ENCODE measurements around the gene C2CD5. TPM values are rescaled to one million over a fixed set of nuclear protein-coding genes. Genes with fewer than 3 reads are reported as not detected.

The C2CD5 gene
- total RNA-seq = 10 to 100 TPM; 20.8 to 56.6 (median 36.6) TPM

GRCh38 chr12:22544038-22544979 is at the start of gene C2CD5:
C2CD5 (minus strand) TSS chr12:22544542; CDS start chr12:22544150, 392 bp downstream.
- no peaks in the 10 kb centered on the region for H3K36me3 ChIP-seq
- ATAC-seq (ENCODE audit: low FRiP score in 2 of 2) (peak; percentile 97 to 98), DNase-seq (peak; percentile 97)
- H3K4me3 ChIP-seq = peak within 1 kb of the TSS; percentile 64 to 96 (median 94)
- TF ChIP-seq POLR2A (IDR thresholded peaks at IDR 0.05) (peak in 3 of 4 donors; percentile 78 to 94 (median 92)), POLR2AphosphoS5 (IDR thresholded peaks at IDR 0.05) (peak; percentile 62 to 81), EP300 (IDR thresholded peaks at IDR 0.05) (peak in 1 of 4 donors; percentile 74)
- TF ChIP-seq, protein P1, sequence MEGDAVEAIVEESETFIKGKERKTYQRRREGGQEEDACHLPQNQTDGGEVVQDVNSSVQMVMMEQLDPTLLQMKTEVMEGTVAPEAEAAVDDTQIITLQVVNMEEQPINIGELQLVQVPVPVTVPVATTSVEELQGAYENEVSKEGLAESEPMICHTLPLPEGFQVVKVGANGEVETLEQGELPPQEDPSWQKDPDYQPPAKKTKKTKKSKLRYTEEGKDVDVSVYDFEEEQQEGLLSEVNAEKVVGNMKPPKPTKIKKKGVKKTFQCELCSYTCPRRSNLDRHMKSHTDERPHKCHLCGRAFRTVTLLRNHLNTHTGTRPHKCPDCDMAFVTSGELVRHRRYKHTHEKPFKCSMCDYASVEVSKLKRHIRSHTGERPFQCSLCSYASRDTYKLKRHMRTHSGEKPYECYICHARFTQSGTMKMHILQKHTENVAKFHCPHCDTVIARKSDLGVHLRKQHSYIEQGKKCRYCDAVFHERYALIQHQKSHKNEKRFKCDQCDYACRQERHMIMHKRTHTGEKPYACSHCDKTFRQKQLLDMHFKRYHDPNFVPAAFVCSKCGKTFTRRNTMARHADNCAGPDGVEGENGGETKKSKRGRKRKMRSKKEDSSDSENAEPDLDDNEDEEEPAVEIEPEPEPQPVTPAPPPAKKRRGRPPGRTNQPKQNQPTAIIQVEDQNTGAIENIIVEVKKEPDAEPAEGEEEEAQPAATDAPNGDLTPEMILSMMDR (IDR thresholded peaks at IDR 0.05) = peak; percentile 12 to 52 (median 35)
- H3K27me3 ChIP-seq = no peaks in the 10 kb centered on the region
- no peaks in the 10 kb centered on the region for H3K9me3 ChIP-seq
- H3K27ac ChIP-seq = peak within 1 kb of the TSS; percentile 95 to 98 (median 96)
- WGBS, 2 donors = 1 to 3% methylated on average over 24 to 65 of the region's 80 CpGs
- H3K4me1 ChIP-seq = peaks cover 28 to 35% (median 33%) of the 10 kb centered on the region in 4 donors

GRCh38 chr12:22593864-22594263 is 49.5 kb upstream of the C2CD5 start:
- TF ChIP-seq, protein P1 (IDR thresholded peaks at IDR 0.05) = no peak
- TF ChIP-seq POLR2A (IDR thresholded peaks at IDR 0.05) = no peak
- no peak overlapping the region for H3K4me3 ChIP-seq
- no peaks in the 10 kb centered on the region for H3K4me1 ChIP-seq
- ATAC-seq (ENCODE audit: low FRiP score in 2 of 2) (no peak), DNase-seq (no peak)
- H3K36me3 ChIP-seq = no peaks in the 10 kb centered on the region
- H3K27me3 ChIP-seq = no peaks in the 10 kb centered on the region
- H3K27ac ChIP-seq = no peak overlapping the region
- H3K9me3 ChIP-seq = no peaks in the 10 kb centered on the region

GRCh38 chr12:22588817-22589216 is 44.5 kb upstream of the C2CD5 start:
- no peak overlapping the region for H3K27ac ChIP-seq
- DNase-seq (no peak), ATAC-seq (ENCODE audit: low FRiP score in 2 of 2) (peak in 1 of 2 donors; percentile 73)
- H3K27me3 ChIP-seq = no peaks in the 10 kb centered on the region
- H3K4me1 ChIP-seq = no peaks in the 10 kb centered on the region
- TF ChIP-seq EP300 (IDR thresholded peaks at IDR 0.05) (no peak), POLR2A (IDR thresholded peaks at IDR 0.05) (no peak), POLR2AphosphoS5 (IDR thresholded peaks at IDR 0.05) (no peak)
- TF ChIP-seq, protein P1 (IDR thresholded peaks at IDR 0.05) = no peak
- 51 to 63% methylated on average over 4 of the region's 4 CpGs for WGBS, 2 donors
- H3K4me3 ChIP-seq = no peak overlapping the region
- H3K9me3 ChIP-seq = no peaks in the 10 kb centered on the region
- no peaks in the 10 kb centered on the region for H3K36me3 ChIP-seq

DNA sequence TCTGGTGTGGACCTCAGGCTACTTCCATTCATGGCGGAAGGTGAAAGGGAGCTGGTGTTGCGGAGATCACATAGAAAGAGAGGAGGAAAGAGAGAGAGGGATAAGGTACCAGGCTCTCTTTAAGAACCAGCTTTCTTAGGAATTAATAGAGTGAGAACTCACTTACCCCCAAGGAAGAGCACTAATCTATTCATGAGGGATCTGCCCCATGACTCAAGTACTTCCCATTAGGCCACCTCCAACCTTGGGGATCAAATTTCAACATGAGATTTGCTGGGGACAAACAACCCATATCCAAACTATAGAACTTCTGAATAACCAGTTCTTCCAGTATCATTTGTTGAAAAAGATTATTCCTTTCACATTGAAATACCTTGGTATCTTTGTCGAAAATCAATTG is 34.0 kb upstream of the C2CD5 start:
- no peak overlapping the region for H3K27ac ChIP-seq
- no peaks in the 10 kb centered on the region for H3K27me3 ChIP-seq
- ATAC-seq (ENCODE audit: low FRiP score in 2 of 2) (no peak), DNase-seq (no peak)
- no peak overlapping the region for H3K4me3 ChIP-seq
- 92 to 100% methylated on average over 3 of the region's 3 CpGs for WGBS, 2 donors
- H3K36me3 ChIP-seq = no peaks in the 10 kb centered on the region
- TF ChIP-seq, protein P1 (IDR thresholded peaks at IDR 0.05) = no peak
- no peak for TF ChIP-seq EP300 (IDR thresholded peaks at IDR 0.05)
- H3K4me1 ChIP-seq = no peaks in the 10 kb centered on the region
- H3K9me3 ChIP-seq = no peaks in the 10 kb centered on the region
